ENCODE results near the gene DROSHA. TPM values are rescaled to one million over a fixed set of nuclear protein-coding genes. Genes with fewer than 3 reads are reported as not detected.
"Not testable (repeated sequence)": the region's sequence is repeated elsewhere in the genome, so short reads cannot be mapped to it uniquely, and the experiment has no call there.

DROSHA gene
- total and polyA plus RNA-seq, 2 of the 8 experiments (the other 6 are each of a cell fraction or from before 2014, with no cell fraction given): 65.9 to 122 TPM

- H3K56ac ChIP-seq (replicated peaks; ENCODE audit: insufficient read length, low read depth, low read length); H2BK120ac ChIP-seq (replicated peaks; ENCODE audit: low read depth, low read length); H4K5ac ChIP-seq (ENCODE audit: insufficient read length, low read depth, low read length); CTCF ChIA-PET (ENCODE audit: partially characterized antibody); H2BK12ac ChIP-seq (ENCODE audit: low read depth, low read length); H3K18ac ChIP-seq (ENCODE audit: extremely low read depth, low read length); H3K4ac ChIP-seq (replicated peaks; ENCODE audit: insufficient read length, low read depth, low read length); H3K79me1 ChIP-seq (ENCODE audit: low read depth, low read length); H3K23me2 ChIP-seq (ENCODE audit: low read depth, low read length); H4K91ac ChIP-seq (replicated peaks; ENCODE audit: insufficient read length, low read length); H3K9me3 ChIP-seq (ENCODE audit: insufficient read depth in 2 of 2, low read depth in 1 of 2, low read length in 1 of 2); H2BK5ac ChIP-seq (ENCODE audit: low read depth, low read length); H2AFZ ChIP-seq (ENCODE audit: low read length); H4K8ac ChIP-seq (ENCODE audit: extremely low read depth, insufficient read depth, low read length); H3K4me1 ChIP-seq (replicated peaks in 1 of 4; ENCODE audit: control insufficient read depth in 3 of 4, insufficient read depth in 4 of 4, low read length in 3 of 4); H2BK20ac ChIP-seq (ENCODE audit: low read length); H3K27ac ChIP-seq (ENCODE audit: low read depth, low read length); H3K23ac ChIP-seq (ENCODE audit: insufficient read length); POLR2A ChIA-PET (ENCODE audit: partially characterized antibody); H3K27me3 ChIP-seq (replicated peaks in 1 of 4; ENCODE audit: control insufficient read depth in 3 of 4, extremely low read depth in 1 of 4, insufficient read depth in 3 of 4, low read length in 3 of 4); FAIRE-seq; H3K4me2 ChIP-seq (ENCODE audit: insufficient read depth in 1 of 2, low read depth in 2 of 2, low read length in 2 of 2); H4K20me1 ChIP-seq (replicated peaks in 1 of 2; ENCODE audit: control insufficient read depth in 1 of 2, insufficient read depth in 2 of 2, low read length in 2 of 2); H3K4me3 ChIP-seq (ENCODE audit: extremely low read depth in 1 of 4, insufficient read depth in 2 of 4, low read depth in 3 of 4, low read length in 4 of 4); H3K79me2 ChIP-seq (ENCODE audit: control insufficient read depth in 1 of 2, insufficient read depth in 2 of 2, low read length in 2 of 2); H2BK15ac ChIP-seq (ENCODE audit: low read length); H2AK5ac ChIP-seq (ENCODE audit: low read depth, low read length); H3K14ac ChIP-seq (ENCODE audit: insufficient read length); H3K9ac ChIP-seq (replicated peaks in 1 of 4; ENCODE audit: extremely low read depth in 1 of 4, low read depth in 3 of 4, low read length in 3 of 4); DNase-seq (ENCODE audit: low read depth in 1 of 2, low spot score in 2 of 2): not testable (repeated sequence)
- H3K36me3 ChIP-seq (ENCODE audit: control insufficient read depth in 2 of 4, insufficient read depth in 4 of 4, low read length in 3 of 4): peaks cover 8 to 62% (median 34%) of the 10 kb centered on the region in 4 experiments
- WGBS, 2 experiments (ENCODE audit: extremely low coverage in 1 of 2, insufficient coverage in 1 of 2, insufficient read length in 1 of 2, insufficient replicate concordance in 2 of 2, low coverage in 1 of 2, low lambda C conversion rate in 2 of 2, missing lambda C conversion rate in 1 of 2): 97% methylated on average over 2 of the region's 2 CpGs; no CpG with 5 or more reads in 1 of the 2 experiments
Observed at GRCh38 chr5:31549114-31549513, 17.2 kb upstream of the DROSHA start.

Data from H1 (cell line).